ENCODE data around the gene FYCO1. TPM values are rescaled to one million over a fixed set of nuclear protein-coding genes. Genes with fewer than 3 reads are reported as not detected.

FYCO1 gene
- total and polyA plus RNA-seq, 2 of the 8 experiments (the other 6 are each of a cell fraction or from before 2014, with no cell fraction given): 4.8 to 10.8 TPM

DNA sequence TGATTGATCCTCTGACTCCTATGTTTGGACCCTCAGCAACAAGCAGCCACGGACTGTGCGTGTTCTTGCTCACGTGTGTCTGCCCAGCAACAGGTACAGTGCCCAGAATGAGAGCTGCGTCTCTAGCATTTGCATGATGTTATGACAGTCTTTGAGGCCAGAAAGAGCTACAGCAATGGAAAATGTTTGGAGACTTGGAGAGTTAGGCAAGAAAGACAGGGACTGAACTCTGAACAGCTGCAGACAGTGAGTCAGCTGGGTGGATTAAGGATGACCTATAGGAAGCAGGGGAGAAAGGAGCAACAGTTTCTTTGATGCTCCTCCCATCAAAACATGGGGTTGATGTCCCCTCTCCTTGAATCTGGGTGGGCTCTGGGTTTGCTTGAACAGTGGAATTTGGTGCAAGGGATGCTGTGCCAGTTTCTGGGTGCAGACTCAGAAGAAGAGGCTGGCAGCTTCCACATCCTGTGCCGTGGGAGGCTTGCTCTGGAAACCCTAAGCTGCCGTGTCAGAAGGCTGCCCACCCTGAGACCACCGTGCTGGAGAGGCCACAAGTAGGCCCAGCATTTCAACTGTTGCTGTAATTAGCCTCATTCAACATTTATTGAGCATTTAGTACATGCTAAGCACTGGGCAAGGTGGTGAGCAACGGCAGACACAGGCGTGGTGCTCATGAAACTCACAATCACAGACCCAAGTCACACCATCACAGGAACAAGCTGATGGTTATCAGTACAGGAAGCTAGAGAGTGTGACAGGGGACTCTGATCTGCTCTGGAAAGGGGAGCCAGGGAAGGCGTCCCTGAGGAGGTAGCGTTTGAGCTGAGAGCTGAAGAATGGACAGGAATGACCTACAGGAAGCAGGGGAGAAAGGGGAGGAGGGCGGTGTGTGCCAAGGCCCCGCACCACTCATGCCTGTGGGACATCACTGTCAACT lies 87.6 kb downstream of the FYCO1 start:
- Histone ChIP-seq H2BK15ac (ENCODE audit: low read length) (no peak overlapping the region), H3K23ac (ENCODE audit: insufficient read length) (no peak overlapping the region), H4K20me1 (replicated peaks in 1 of 2; ENCODE audit: control insufficient read depth in 1 of 2, insufficient read depth in 2 of 2, low read length in 2 of 2) (peaks cover 0 to 2% of the 10 kb centered on the region in 2 experiments), H3K4me2 (ENCODE audit: insufficient read depth in 1 of 2, low read depth in 2 of 2, low read length in 2 of 2) (no peak overlapping the region), H3K79me2 (ENCODE audit: control insufficient read depth in 1 of 2, insufficient read depth in 2 of 2, low read length in 2 of 2) (no peaks in the 10 kb centered on the region), H3K4ac (replicated peaks; ENCODE audit: insufficient read length, low read depth, low read length) (no peak overlapping the region), H2AFZ (ENCODE audit: low read length) (no peak overlapping the region), H3K18ac (ENCODE audit: extremely low read depth, low read length) (no peak overlapping the region), H2AK5ac (ENCODE audit: low read depth, low read length) (no peak overlapping the region), H3K23me2 (ENCODE audit: low read depth, low read length) (no peaks in the 10 kb centered on the region), H3K79me1 (ENCODE audit: low read depth, low read length) (no peaks in the 10 kb centered on the region), H3K14ac (ENCODE audit: insufficient read length) (no peak overlapping the region), H3K56ac (replicated peaks; ENCODE audit: insufficient read length, low read depth, low read length) (no peak overlapping the region), H4K5ac (ENCODE audit: insufficient read length, low read depth, low read length) (no peak overlapping the region), H2BK20ac (ENCODE audit: low read length) (no peak overlapping the region), H3K9me3 (ENCODE audit: insufficient read depth in 2 of 2, low read depth in 1 of 2, low read length in 1 of 2) (no peaks in the 10 kb centered on the region), H4K91ac (replicated peaks; ENCODE audit: insufficient read length, low read length) (no peak overlapping the region), H2BK12ac (ENCODE audit: low read depth, low read length) (no peak overlapping the region), H2BK5ac (ENCODE audit: low read depth, low read length) (no peak overlapping the region), H3K4me1 (replicated peaks in 1 of 4; ENCODE audit: control insufficient read depth in 3 of 4, insufficient read depth in 4 of 4, low read length in 3 of 4) (no peaks in the 10 kb centered on the region), H3K36me3 (ENCODE audit: control insufficient read depth in 2 of 4, insufficient read depth in 4 of 4, low read length in 3 of 4) (no peaks in the 10 kb centered on the region), H3K27me3 (replicated peaks in 1 of 4; ENCODE audit: control insufficient read depth in 3 of 4, extremely low read depth in 1 of 4, insufficient read depth in 3 of 4, low read length in 3 of 4) (no peaks in the 10 kb centered on the region; a peak in 1 of 7 replicates), H4K8ac (ENCODE audit: extremely low read depth, insufficient read depth, low read length) (no peak overlapping the region), H3K9ac (replicated peaks in 1 of 4; ENCODE audit: extremely low read depth in 1 of 4, low read depth in 3 of 4, low read length in 3 of 4) (no peak overlapping the region), H3K27ac (ENCODE audit: low read depth, low read length) (no peak overlapping the region), H3K4me3 (ENCODE audit: extremely low read depth in 1 of 4, insufficient read depth in 2 of 4, low read depth in 3 of 4, low read length in 4 of 4) (no peak overlapping the region), H2BK120ac (replicated peaks; ENCODE audit: low read depth, low read length) (no peak overlapping the region)
- FAIRE-seq (no peak), DNase-seq (ENCODE audit: low read depth in 1 of 2, low spot score in 2 of 2) (no peak)
- CTCF ChIA-PET (ENCODE audit: partially characterized antibody): interaction anchor here (0.5 to 2.5 kb wide), 16 partner anchors 9 to 254 kb away, joined by 3 to 10 read pairs (median 3); partner anchors contain the start of gene CCR9
- TF ChIP-seq RBBP5 (IDR thresholded peaks at IDR 0.05; ENCODE audit: borderline replicate concordance, low read depth, low read length): no peak
- TF ChIP-seq RXRA (IDR thresholded peaks at IDR 0.05; ENCODE audit: insufficient read depth, low read depth, low read length): no peak
- no peak for TF ChIP-seq GTF2F1 (IDR thresholded peaks at IDR 0.05; ENCODE audit: borderline replicate concordance, low read depth, low read length)
- WGBS, 2 experiments (ENCODE audit: extremely low coverage in 1 of 2, insufficient coverage in 1 of 2, insufficient read length in 1 of 2, insufficient replicate concordance in 2 of 2, low coverage in 1 of 2, low lambda C conversion rate in 2 of 2, missing lambda C conversion rate in 1 of 2): 86% methylated on average over 13 of the region's 13 CpGs; no CpG with 5 or more reads in 1 of the 2 experiments
- POLR2A ChIA-PET (ENCODE audit: partially characterized antibody): interaction anchor here (0.6 kb wide), 1 partner anchor 147 kb away, joined by 4 read pairs; no protein-coding TSS in a partner anchor
